Osteocyte (in vitro differentiated cells): ENCODE measurements around the gene MSLN. TPM values are rescaled to one million over a fixed set of nuclear protein-coding genes. Genes with fewer than 3 reads are reported as not detected.

Experiments
- DNase-seq: peaks from one replicate; pipeline ENCODE4 v3.0.0; 2021; ENCODE audit warnings: mixed read lengths; ENCODE audit not compliant: unreplicated experiment; ENCODE audit errors: extremely low spot score
- H3K27ac Mint-ChIP-seq: one replicate; pipeline ENCODE4 v1.8.0; 2021; ENCODE audit warnings: mild to moderate bottlenecking, mixed read lengths; ENCODE audit not compliant: unreplicated experiment
- H3K27me3 Mint-ChIP-seq: one replicate; pipeline ENCODE4 v1.8.0; 2021; ENCODE audit warnings: mixed read lengths; ENCODE audit not compliant: unreplicated experiment
- H3K36me3 Mint-ChIP-seq: one replicate; pipeline ENCODE4 v1.8.0; 2021; ENCODE audit warnings: mixed read lengths; ENCODE audit not compliant: unreplicated experiment
- H3K4me1 Mint-ChIP-seq: one replicate; pipeline ENCODE4 v1.8.0; 2021; ENCODE audit warnings: mixed read lengths; ENCODE audit not compliant: unreplicated experiment
- H3K4me3 Mint-ChIP-seq: one replicate; pipeline ENCODE4 v1.8.0; 2021; ENCODE audit warnings: mild to moderate bottlenecking, moderate library complexity, mixed read lengths; ENCODE audit not compliant: unreplicated experiment
- H3K9me3 Mint-ChIP-seq: one replicate; pipeline ENCODE4 v1.8.0; 2021; ENCODE audit warnings: mixed read lengths; ENCODE audit not compliant: unreplicated experiment
- CTCF ChIP-seq: fragments of 200-600 bp; sonication (generic); IDR thresholded peaks from 2 replicates; pipeline ENCODE4 v1.5.0; 2021; ENCODE audit warnings: antibody characterized with exemption, mild to moderate bottlenecking, moderate library complexity
- total RNA-seq: library from RNA; stranded (reverse); gene quantifications from 2 replicates; pipeline ENCODE4 v1.2.1, GENCODE V29; 2021

The MSLN gene
- total RNA-seq, 1 donor from 2014 or later: 0.19 TPM

GRCh38 chr16:736936-737481 lies 23.5 kb upstream of the MSLN start:
- DNase-seq: peak; percentile 82
- Mint-ChIP-seq H3K27me3 (no peaks in the 10 kb centered on the region), H3K4me3 (no peak overlapping the region), H3K27ac (no peak overlapping the region), H3K4me1 (peaks cover 8% of the 10 kb centered on the region), H3K9me3 (no peaks in the 10 kb centered on the region), H3K36me3 (peaks cover 12% of the 10 kb centered on the region)
- TF ChIP-seq CTCF: no peak

- Mint-ChIP-seq H3K27ac (peak overlapping the region; percentile 23), H3K36me3 (peaks cover 10% of the 10 kb centered on the region), H3K27me3 (no peaks in the 10 kb centered on the region), H3K9me3 (no peaks in the 10 kb centered on the region), H3K4me1 (peaks cover 8% of the 10 kb centered on the region), H3K4me3 (peak overlapping the region; percentile 79)
- TF ChIP-seq CTCF: no peak
- no peak for DNase-seq
Measured at GRCh38 chr16:739560-740458, 20.7 kb upstream of the MSLN start.

GRCh38 chr16:740459-740763 lies 20.1 kb upstream of the MSLN start:
- Mint-ChIP-seq H3K4me1 (peaks cover 8% of the 10 kb centered on the region), H3K27me3 (no peaks in the 10 kb centered on the region), H3K4me3 (peak overlapping the region; percentile 79), H3K27ac (no peak overlapping the region), H3K9me3 (no peaks in the 10 kb centered on the region), H3K36me3 (peaks cover 7% of the 10 kb centered on the region)
- DNase-seq: peak; percentile 82
- no peak for TF ChIP-seq CTCF

GRCh38 chr16:740764-741505 lies 19.6 kb upstream of the MSLN start, which contains the start of gene CIAO3:
TSS of gene CIAO3 (minus strand) at chr16:740997. CDS start at chr16:740985, 12 bp downstream.
- Mint-ChIP-seq H3K36me3 (peaks cover 5% of the 10 kb centered on the region), H3K4me3 (peak within 1 kb of the TSS; percentile 79), H3K9me3 (no peaks in the 10 kb centered on the region), H3K27ac (peak within 1 kb of the TSS; percentile 23), H3K4me1 (peaks cover 8% of the 10 kb centered on the region), H3K27me3 (no peaks in the 10 kb centered on the region)
- DNase-seq: peak; percentile 97
- peak; percentile 94 for TF ChIP-seq CTCF
